GM18499 (cell line): ENCODE data around the gene ABCA1.
A peak's percentile ranks its signal among the peaks of the same experiment; 100 is the strongest.

Source experiments
- ATAC-seq: cut with Tn5 transposase; IDR thresholded peaks from one replicate; pipeline ENCODE4 v1.9.1; 2021; ENCODE audit warnings: moderate number of reproducible peaks; ENCODE audit not compliant: insufficient read depth, unreplicated experiment

Gene ABCA1

GRCh38 chr9:104743376-104743985 lies 184.5 kb downstream of the ABCA1 start:
- ATAC-seq: peak; percentile 64

- no peak for ATAC-seq
These were observed 187.3 kb downstream of the ABCA1 start for GRCh38 chr9:104740621-104741020.

GRCh38 chr9:104738452-104738851 lies 189.5 kb downstream of the ABCA1 start:
- ATAC-seq: no peak
